Right lobe of liver (tissue), 6 donors: Measurements from ENCODE around the gene ARRDC5. TPM values are rescaled to one million over a fixed set of nuclear protein-coding genes. Genes with fewer than 3 reads are reported as not detected.
"Not testable (repeated sequence)": the region's sequence is repeated elsewhere in the genome, so short reads cannot be mapped to it uniquely, and the experiment has no call there.

ENCODE experiments used
- ATAC-seq, 4 donors: fragments of 200-7000 bp; cut with Tn5 transposase; one replicate each; pipeline ENCODE4 v1.9.1; 2020; ENCODE audit warnings: mild to moderate bottlenecking in 4 of 4, moderate library complexity in 4 of 4
- DNase-seq, 3 donors: peaks; one replicate each; pipeline ENCODE4 v3.0.0-alpha.2; 2020
- H3K27ac ChIP-seq, 3 donors: fragments of 200-600 bp; one replicate each; pipeline ENCODE4 v1.8.0; 2022
- H3K27me3 ChIP-seq, 2 donors: fragments of 200-600 bp; one replicate each; pipeline ENCODE4 v1.8.0; 2022
- H3K36me3 ChIP-seq, 4 donors: fragments of 200-600 bp; sonication (generic) in 1 of 4; one replicate each; pipeline versions ENCODE4 v1.5.1 to v1.8.0; 2017 to 2022; ENCODE audit warnings: control low read depth in 1 of 4
- H3K4me1 ChIP-seq, 4 donors: fragments of 200-600 bp; sonication (generic) in 1 of 4; one replicate each; pipeline versions ENCODE4 v1.5.1 to v1.8.0; 2017 to 2022; ENCODE audit warnings: control low read depth in 1 of 4
- H3K4me3 ChIP-seq, 3 donors: fragments of 200-600 bp; one replicate each; pipeline ENCODE4 v1.8.0; 2022
- H3K9me3 ChIP-seq, 4 donors: fragments of 200-600 bp; sonication (generic) in 1 of 4; one replicate each; pipeline versions ENCODE4 v1.5.1 to v1.8.0; 2017 to 2022; ENCODE audit warnings: control low read depth in 1 of 4
- CTCF ChIP-seq, 4 donors: fragments of 200-600 bp in 3 of 4; fragments of 450-650 bp in 1 of 4; IDR thresholded peaks; one replicate each; pipeline versions ENCODE4 v1.5.1 to v1.8.0; 2016 to 2022; ENCODE audit warnings: antibody characterized with exemption in 4 of 4, mild to moderate bottlenecking in 2 of 4
- POLR2A ChIP-seq: fragments of 450-650 bp; IDR thresholded peaks from one replicate; pipeline ENCODE4 v1.6.1; 2017; ENCODE audit warnings: antibody characterized with exemption, mild to moderate bottlenecking
- WGBS: methylation state at CpG from one replicate; pipeline ENCODE4 v1.1.6; 2018; ENCODE audit warnings: low coverage, low lambda C conversion rate; ENCODE audit not compliant: insufficient coverage; ENCODE audit errors: missing lambda C conversion rate; 5-methylcytosine and 5-hydroxymethylcytosine counted together
- intact Hi-C, 2 donors: fragments of 100-400 bp; cut with DNase I; formaldehyde crosslinking; loops; one replicate each; pipeline versions ENCODE4 v1.11.2 to v1.14.1; 2022
- total RNA-seq, 6 experiments: library from RNA; depleted of rRNA in 2 of 6; stranded (reverse); fragments of >200 nt in 2 of 6; fragmentation: NEBNext Ultra II Directional in 3 of 6; extraction: Animal tissue kit (Norgen Biotek cat#: 25700) in 3 of 6; gene quantifications; one replicate each; pipeline versions ENCODE4 v1.1.0 to v1.2.4, GENCODE V29; 2016 to 2023
- donor health status: DM: no; HTN: yes; CAD: no.
- donor health status: DM: no; HTN: no; CAD: no.
- donor health status: DM: no; HTN: no; CAD: no.
- donor health status: DM: no; HTN: yes; CAD: no.
- donor health status: DM: no; HTN: yes; CAD: no.

The ARRDC5 gene
- total RNA-seq, 6 experiments from 2014 or later = 0.15 to 0.35 (median 0.17) TPM; not detected in 3

GRCh38 chr19:4851551-4852290 lies 51.0 kb downstream of the ARRDC5 start:
- H3K27me3 ChIP-seq = no peaks in the 10 kb centered on the region
- ATAC-seq (peak; percentile 83 to 89 (median 86)), DNase-seq (peak; percentile 64 to 77 (median 77))
- TF ChIP-seq POLR2A (no peak), CTCF (IDR thresholded peaks at IDR 0.05) (peak; percentile 77 to 92 (median 86))
- no peaks in the 10 kb centered on the region for H3K9me3 ChIP-seq
- 40% methylated on average over 8 of the region's 42 CpGs for WGBS
- no peak overlapping the region for H3K4me3 ChIP-seq
- peaks cover 0 to 20% (median 7%) of the 10 kb centered on the region in 4 donors for H3K36me3 ChIP-seq
- intact Hi-C loops = loop anchor here (5.0 kb wide), 2 partner anchors 34 to 44 kb away; no protein-coding TSS in a partner anchor
- H3K27ac ChIP-seq = no peak overlapping the region
- H3K4me1 ChIP-seq = no peaks in the 10 kb centered on the region

- H3K9me3 ChIP-seq = no peaks in the 10 kb centered on the region
- H3K27ac ChIP-seq = no peak overlapping the region
- H3K4me3 ChIP-seq = no peak overlapping the region
- ATAC-seq (no peak), DNase-seq (no peak)
- peaks cover 0 to 7% (median 0%) of the 10 kb centered on the region in 4 donors for H3K4me1 ChIP-seq
- TF ChIP-seq CTCF (IDR thresholded peaks at IDR 0.05) (no peak), POLR2A (no peak)
- 85% methylated on average over 6 of the region's 7 CpGs for WGBS
- intact Hi-C loops = no loop called here
- H3K27me3 ChIP-seq = no peaks in the 10 kb centered on the region
- H3K36me3 ChIP-seq = peaks cover 0 to 22% (median 5%) of the 10 kb centered on the region in 4 donors
These were observed 53.7 kb downstream of the ARRDC5 start for GRCh38 chr19:4849019-4849418.

- Histone ChIP-seq H3K27me3 (no peaks in the 10 kb centered on the region), H3K36me3 (peaks cover 0 to 22% (median 5%) of the 10 kb centered on the region in 4 donors), H3K4me3 (no peak overlapping the region), H3K27ac (no peak overlapping the region), H3K9me3 (no peaks in the 10 kb centered on the region), H3K4me1 (peaks cover 0 to 14% (median 3%) of the 10 kb centered on the region in 4 donors)
- no peak for TF ChIP-seq POLR2A
- TF ChIP-seq CTCF (IDR thresholded peaks at IDR 0.05) = no peak
- 96% methylated on average over 7 of the region's 23 CpGs for WGBS
- ATAC-seq (no peak), DNase-seq (no peak)
- intact Hi-C loops = no loop called here
These were observed 55.3 kb downstream of the ARRDC5 start for GRCh38 chr19:4847190-4847973.

- H3K4me3 ChIP-seq, H3K27ac ChIP-seq, intact Hi-C loops, DNase-seq, H3K9me3 ChIP-seq, H3K27me3 ChIP-seq, ATAC-seq: not testable (repeated sequence)
- Histone ChIP-seq H3K4me1 (peaks cover 0 to 18% (median 3%) of the 10 kb centered on the region in 4 donors), H3K36me3 (peaks cover 0 to 21% (median 5%) of the 10 kb centered on the region in 4 donors)
- 73% methylated on average over 3 of the region's 9 CpGs for WGBS
These were observed 56.7 kb downstream of the ARRDC5 start for GRCh38 chr19:4845975-4846374.
